Stimulated activated memory B cell treated with anti-CD40 and anti-IgM and Interleukin-4, amounts not matched to agents 10 μg/mL and 1 μg/mL and 100 μg/mL, for 72 hours (primary cell): ENCODE results near the gene MFSD1.
A peak's percentile ranks its signal among the peaks of the same experiment; 100 is the strongest.

ENCODE experiments used
- ATAC-seq: fragments of 150-1000 bp; cut with Tn5 transposase; 2 replicates; pipeline ENCODE4 v1.10.0; 2021
- H3K27ac Mint-ChIP-seq: one replicate; pipeline ENCODE4 v1.8.0; 2022; ENCODE audit warnings: mild to moderate bottlenecking, mixed read lengths
- H3K27me3 Mint-ChIP-seq: one replicate; pipeline ENCODE4 v1.8.0; 2022; ENCODE audit warnings: mixed read lengths
- H3K36me3 Mint-ChIP-seq: one replicate; pipeline ENCODE4 v1.8.0; 2022; ENCODE audit warnings: mixed read lengths
- H3K4me1 Mint-ChIP-seq: one replicate; pipeline ENCODE4 v1.8.0; 2022; ENCODE audit warnings: mixed read lengths
- H3K4me3 Mint-ChIP-seq: one replicate; pipeline ENCODE4 v1.8.0; 2022; ENCODE audit warnings: mild to moderate bottlenecking, moderate library complexity, mixed read lengths
- H3K9me3 Mint-ChIP-seq: one replicate; pipeline ENCODE4 v1.8.0; 2022; ENCODE audit warnings: mixed read lengths

Gene MFSD1

GRCh38 chr3:158827773-158828172 is 25.9 kb downstream of the MFSD1 start:
- Mint-ChIP-seq H3K9me3 (peaks cover 2% of the 10 kb centered on the region), H3K27ac (no peak overlapping the region), H3K27me3 (no peaks in the 10 kb centered on the region), H3K4me3 (no peak overlapping the region), H3K36me3 (peaks cover 55% of the 10 kb centered on the region), H3K4me1 (no peaks in the 10 kb centered on the region)
- no peak for ATAC-seq

- Mint-ChIP-seq H3K9me3 (peaks cover 2% of the 10 kb centered on the region), H3K27ac (no peak overlapping the region), H3K36me3 (peaks cover 58% of the 10 kb centered on the region), H3K4me1 (no peaks in the 10 kb centered on the region), H3K27me3 (no peaks in the 10 kb centered on the region), H3K4me3 (no peak overlapping the region)
- ATAC-seq = no peak
Measured at GRCh38 chr3:158830391-158830790, 28.5 kb downstream of the MFSD1 start.

- H3K4me1 Mint-ChIP-seq = no peaks in the 10 kb centered on the region
- no peaks in the 10 kb centered on the region for H3K27me3 Mint-ChIP-seq
- H3K4me3 Mint-ChIP-seq = no peak overlapping the region
- no peak for ATAC-seq
- no peak overlapping the region for H3K27ac Mint-ChIP-seq
- H3K36me3 Mint-ChIP-seq = peaks cover 54% of the 10 kb centered on the region
- H3K9me3 Mint-ChIP-seq = peaks cover 2% of the 10 kb centered on the region
Measured at GRCh38 chr3:158831861-158832260, 30.0 kb downstream of the MFSD1 start.

GRCh38 chr3:158835631-158836030 is 33.8 kb downstream of the MFSD1 start:
- Mint-ChIP-seq H3K9me3 (peaks cover 1% of the 10 kb centered on the region), H3K4me1 (no peaks in the 10 kb centered on the region)

GRCh38 chr3:158836312-158836711 is 34.5 kb downstream of the MFSD1 start:
- H3K27ac Mint-ChIP-seq = no peak overlapping the region
- no peaks in the 10 kb centered on the region for H3K9me3 Mint-ChIP-seq
- no peak for ATAC-seq
- no peaks in the 10 kb centered on the region for H3K27me3 Mint-ChIP-seq
- H3K36me3 Mint-ChIP-seq = peaks cover 25% of the 10 kb centered on the region
- H3K4me3 Mint-ChIP-seq = no peak overlapping the region
- H3K4me1 Mint-ChIP-seq = no peaks in the 10 kb centered on the region

More at GRCh38 chr3:158835631-158836030, 33.8 kb downstream of the MFSD1 start:
- ATAC-seq = no peak
- no peak overlapping the region for H3K27ac Mint-ChIP-seq
- peaks cover 31% of the 10 kb centered on the region for H3K36me3 Mint-ChIP-seq
- no peak overlapping the region for H3K4me3 Mint-ChIP-seq
- H3K27me3 Mint-ChIP-seq = no peaks in the 10 kb centered on the region

GRCh38 chr3:158837240-158837639 is 35.4 kb downstream of the MFSD1 start:
- no peak overlapping the region for H3K4me3 Mint-ChIP-seq
- H3K4me1 Mint-ChIP-seq = no peaks in the 10 kb centered on the region
- H3K9me3 Mint-ChIP-seq = no peaks in the 10 kb centered on the region
- no peaks in the 10 kb centered on the region for H3K27me3 Mint-ChIP-seq
- no peak overlapping the region for H3K27ac Mint-ChIP-seq
- no peak for ATAC-seq
- H3K36me3 Mint-ChIP-seq = peaks cover 19% of the 10 kb centered on the region

GRCh38 chr3:158839966-158840365 is 38.1 kb downstream of the MFSD1 start:
- no peak overlapping the region for H3K4me3 Mint-ChIP-seq
- no peaks in the 10 kb centered on the region for H3K4me1 Mint-ChIP-seq

GRCh38 chr3:158841387-158841786 is 39.5 kb downstream of the MFSD1 start:
- ATAC-seq = no peak
- Mint-ChIP-seq H3K36me3 (no peaks in the 10 kb centered on the region), H3K27me3 (no peaks in the 10 kb centered on the region), H3K4me3 (no peak overlapping the region), H3K9me3 (no peaks in the 10 kb centered on the region), H3K4me1 (peaks cover 4% of the 10 kb centered on the region), H3K27ac (no peak overlapping the region)

More at GRCh38 chr3:158839966-158840365, 38.1 kb downstream of the MFSD1 start:
- Mint-ChIP-seq H3K27ac (no peak overlapping the region), H3K9me3 (no peaks in the 10 kb centered on the region), H3K27me3 (no peaks in the 10 kb centered on the region), H3K36me3 (no peaks in the 10 kb centered on the region)
- no peak for ATAC-seq

- H3K27me3 Mint-ChIP-seq = no peaks in the 10 kb centered on the region
- H3K4me1 Mint-ChIP-seq = peaks cover 4% of the 10 kb centered on the region
- H3K4me3 Mint-ChIP-seq = no peak overlapping the region
- peak overlapping the region; percentile 14 for H3K27ac Mint-ChIP-seq
- no peaks in the 10 kb centered on the region for H3K9me3 Mint-ChIP-seq
- H3K36me3 Mint-ChIP-seq = no peaks in the 10 kb centered on the region
- no peak for ATAC-seq
Measured at GRCh38 chr3:158842976-158843375, 41.1 kb downstream of the MFSD1 start.

GRCh38 chr3:158845765-158846350 is 44.0 kb downstream of the MFSD1 start:
- no peaks in the 10 kb centered on the region for H3K27me3 Mint-ChIP-seq
- no peaks in the 10 kb centered on the region for H3K36me3 Mint-ChIP-seq
- H3K4me3 Mint-ChIP-seq = no peak overlapping the region
- H3K9me3 Mint-ChIP-seq = no peaks in the 10 kb centered on the region
- H3K27ac Mint-ChIP-seq = no peak overlapping the region
- peaks cover 4% of the 10 kb centered on the region for H3K4me1 Mint-ChIP-seq
- ATAC-seq = no peak

- no peak for ATAC-seq
- Mint-ChIP-seq H3K9me3 (no peaks in the 10 kb centered on the region), H3K4me1 (peaks cover 4% of the 10 kb centered on the region), H3K27me3 (no peaks in the 10 kb centered on the region), H3K36me3 (no peaks in the 10 kb centered on the region), H3K4me3 (no peak overlapping the region), H3K27ac (no peak overlapping the region)
Measured at GRCh38 chr3:158846803-158847451, 45.1 kb downstream of the MFSD1 start.

GRCh38 chr3:158847452-158847821 is 45.6 kb downstream of the MFSD1 start:
- no peak for ATAC-seq
- Mint-ChIP-seq H3K36me3 (no peaks in the 10 kb centered on the region), H3K4me3 (no peak overlapping the region), H3K27ac (no peak overlapping the region), H3K4me1 (peaks cover 4% of the 10 kb centered on the region), H3K9me3 (no peaks in the 10 kb centered on the region), H3K27me3 (no peaks in the 10 kb centered on the region)

- H3K27ac Mint-ChIP-seq = no peak overlapping the region
- peaks cover 4% of the 10 kb centered on the region for H3K4me1 Mint-ChIP-seq
- no peaks in the 10 kb centered on the region for H3K27me3 Mint-ChIP-seq
- H3K4me3 Mint-ChIP-seq = no peak overlapping the region
- H3K9me3 Mint-ChIP-seq = no peaks in the 10 kb centered on the region
- no peaks in the 10 kb centered on the region for H3K36me3 Mint-ChIP-seq
- no peak for ATAC-seq
Measured at GRCh38 chr3:158847885-158848284, 46.0 kb downstream of the MFSD1 start.

- Mint-ChIP-seq H3K4me3 (no peak overlapping the region), H3K36me3 (no peaks in the 10 kb centered on the region), H3K27me3 (no peaks in the 10 kb centered on the region), H3K27ac (no peak overlapping the region), H3K9me3 (no peaks in the 10 kb centered on the region), H3K4me1 (peaks cover 4% of the 10 kb centered on the region)
- no peak for ATAC-seq
Measured at GRCh38 chr3:158849757-158850156, 47.9 kb downstream of the MFSD1 start.

GRCh38 chr3:158859362-158859761 is 57.5 kb downstream of the MFSD1 start:
- Mint-ChIP-seq H3K27ac (no peak overlapping the region), H3K4me3 (no peak overlapping the region), H3K9me3 (peaks cover 18% of the 10 kb centered on the region), H3K36me3 (peaks cover 38% of the 10 kb centered on the region), H3K4me1 (no peaks in the 10 kb centered on the region), H3K27me3 (peaks cover 19% of the 10 kb centered on the region)
- no peak for ATAC-seq

- H3K9me3 Mint-ChIP-seq = no peaks in the 10 kb centered on the region
- no peak overlapping the region for H3K4me3 Mint-ChIP-seq
- ATAC-seq = no peak
- peaks cover 14% of the 10 kb centered on the region for H3K36me3 Mint-ChIP-seq
- H3K4me1 Mint-ChIP-seq = no peaks in the 10 kb centered on the region
- H3K27me3 Mint-ChIP-seq = no peaks in the 10 kb centered on the region
- H3K27ac Mint-ChIP-seq = no peak overlapping the region
Measured at GRCh38 chr3:158863247-158863646, 61.4 kb downstream of the MFSD1 start.
